HepG2 (cell line): ENCODE results near the gene TTC8. TPM values are rescaled to one million over a fixed set of nuclear protein-coding genes. Genes with fewer than 3 reads are reported as not detected.

Source experiments
- ARNT ChIP-seq: fragments of 450-650 bp; IDR thresholded peaks from 2 replicates; pipeline ENCODE4 v1.6.1; 2017
- ETV5 ChIP-seq: IDR thresholded peaks from 2 replicates; pipeline ENCODE4 v1.6.1; 2018; ENCODE audit warnings: missing biosample characterization, missing genetic modification reagents, inconsistent platforms, borderline replicate concordance
- GTF2F1 ChIP-seq: fragments of 150-350 bp; IDR thresholded peaks from 2 replicates; pipeline ENCODE4 v1.6.1; 2014; ENCODE audit warnings: low read length
- HOXD1 ChIP-seq: sonication (generic); formaldehyde crosslinking; IDR thresholded peaks from 2 replicates; pipeline ENCODE4 v1.5.0; 2020; ENCODE audit warnings: missing genetic modification reagents
- KAT2B ChIP-seq: fragments of 150-350 bp; IDR thresholded peaks from 2 replicates; pipeline ENCODE4 v1.6.1; 2014; ENCODE audit warnings: low read depth, low read length, borderline replicate concordance
- KDM5B ChIP-seq: sonication (generic); formaldehyde crosslinking; IDR thresholded peaks from 2 replicates; pipeline ENCODE4 v1.4.0; 2020; ENCODE audit warnings: missing genetic modification reagents, mild to moderate bottlenecking, borderline replicate concordance
- KLF16 ChIP-seq, 2 experiments: sonication (generic) in 1 of 2; formaldehyde crosslinking in 1 of 2; IDR thresholded peaks; 2 replicates each; pipeline versions ENCODE4 v1.6.1 to v1.8.0; 2016 to 2023; ENCODE audit warnings: missing genetic modification reagents in 2 of 2, missing compliant biosample characterization in 1 of 2
- MED1 ChIP-seq: sonication (generic); formaldehyde crosslinking; IDR thresholded peaks from 2 replicates; pipeline ENCODE4 v1.4.0; 2020; ENCODE audit warnings: missing genetic modification reagents
- MTF2 ChIP-seq: sonication (generic); formaldehyde crosslinking; IDR thresholded peaks from 2 replicates; pipeline ENCODE4 v1.5.0; 2020; ENCODE audit warnings: missing genetic modification reagents, borderline replicate concordance
- NFKB2 ChIP-seq: sonication (generic); formaldehyde crosslinking; IDR thresholded peaks from 2 replicates; pipeline ENCODE4 v1.4.0; 2020; ENCODE audit warnings: missing genetic modification reagents, borderline replicate concordance
- PLRG1 ChIP-seq: fragments of 450-650 bp; conservative IDR thresholded peaks from 2 replicates; pipeline ENCODE4 v1.6.1; 2016
- YY1 ChIP-seq: IDR thresholded peaks from 2 replicates; pipeline ENCODE4 v1.6.1; 2011; ENCODE audit warnings: low read length, low read depth, moderate library complexity, mild to moderate bottlenecking; ENCODE audit not compliant: insufficient read depth, insufficient replicate concordance
- ZNF292 ChIP-seq: sonication (generic); formaldehyde crosslinking; IDR thresholded peaks from 2 replicates; pipeline ENCODE4 v1.8.1; 2022; ENCODE audit warnings: mild to moderate bottlenecking, low read depth, missing genetic modification reagents, borderline replicate concordance
- ZNF317 ChIP-seq: sonication (generic); formaldehyde crosslinking; IDR thresholded peaks from 2 replicates; pipeline ENCODE4 v1.5.0; 2020; ENCODE audit warnings: mild to moderate bottlenecking, missing genetic modification reagents
- ZNF451 ChIP-seq: sonication (generic); formaldehyde crosslinking; IDR thresholded peaks from 2 replicates; pipeline ENCODE4 v1.5.0; 2020; ENCODE audit warnings: mild to moderate bottlenecking, missing genetic modification reagents
- ZNF546 ChIP-seq: sonication (generic); formaldehyde crosslinking; conservative IDR thresholded peaks from 2 replicates; pipeline ENCODE4 v1.8.1; 2023; ENCODE audit warnings: mild to moderate bottlenecking, missing genetic modification reagents
- ZNF850 ChIP-seq: sonication (generic); formaldehyde crosslinking; conservative IDR thresholded peaks from 2 replicates; pipeline ENCODE4 v1.9.0; 2021; ENCODE audit warnings: mild to moderate bottlenecking, missing genetic modification reagents
- ZSCAN30 ChIP-seq: sonication (generic); formaldehyde crosslinking; IDR thresholded peaks from 2 replicates; pipeline ENCODE4 v1.5.0; 2020; ENCODE audit warnings: mild to moderate bottlenecking, missing genetic modification reagents
- ZZZ3 ChIP-seq: sonication (generic); formaldehyde crosslinking; IDR thresholded peaks from 2 replicates; pipeline ENCODE4 v1.4.0; 2020; ENCODE audit warnings: missing genetic modification reagents, mild to moderate bottlenecking, borderline replicate concordance
- polyA plus RNA-seq, 8 experiments: library from polyadenylated mRNA; depleted of rRNA in 3 of 8; stranded (reverse) in 7 of 8; unstranded in 1 of 8; fragments of >200 nt; fragmentation: Illumina TruSeq in 4 of 8; extraction: Trizol in 4 of 8; gene quantifications; 2 replicates each; pipeline versions ENCODE4 v1.2.1 to v1.2.3, GENCODE V29; 2011 to 2016; ENCODE audit warnings: low read depth in 4 of 8, missing spikeins in 1 of 8, mixed read lengths in 1 of 8; ENCODE audit not compliant: insufficient read depth in 1 of 8
- total RNA-seq, 5 experiments: library from RNA; depleted of rRNA; stranded (reverse); fragments of >200 nt; fragmentation: Illumina TruSeq; extraction: Trizol; gene quantifications; 2 replicates each; pipeline ENCODE4 v1.2.3, GENCODE V29; 2016; ENCODE audit warnings: low read depth in 1 of 5
- TF ChIP-seq, protein P1 (sequence below): fragments of 450-650 bp; IDR thresholded peaks from 2 replicates; pipeline ENCODE4 v1.6.1; 2016
- TF ChIP-seq, protein P2 (sequence below): sonication (generic); formaldehyde crosslinking; IDR thresholded peaks from 2 replicates; pipeline ENCODE4 v1.4.0; 2020; ENCODE audit warnings: missing genetic modification reagents; ENCODE audit errors: not compliant biosample characterization
- TF ChIP-seq, protein P3 (sequence below): sonication (generic); formaldehyde crosslinking; IDR thresholded peaks from 2 replicates; pipeline ENCODE4 v1.8.0; 2022; ENCODE audit warnings: missing genetic modification reagents, mild to moderate bottlenecking, inconsistent platforms, borderline replicate concordance
- TF ChIP-seq, protein P4 (sequence below): sonication (generic); formaldehyde crosslinking; IDR thresholded peaks from 2 replicates; pipeline ENCODE4 v1.9.0; 2022; ENCODE audit warnings: missing genetic modification reagents, mild to moderate bottlenecking, borderline replicate concordance

The TTC8 gene
- total and polyA plus RNA-seq, 2 of the 13 experiments (the other 11 are each of a cell fraction or from before 2014, with no cell fraction given) = 13.8 to 15.2 TPM

DNA sequence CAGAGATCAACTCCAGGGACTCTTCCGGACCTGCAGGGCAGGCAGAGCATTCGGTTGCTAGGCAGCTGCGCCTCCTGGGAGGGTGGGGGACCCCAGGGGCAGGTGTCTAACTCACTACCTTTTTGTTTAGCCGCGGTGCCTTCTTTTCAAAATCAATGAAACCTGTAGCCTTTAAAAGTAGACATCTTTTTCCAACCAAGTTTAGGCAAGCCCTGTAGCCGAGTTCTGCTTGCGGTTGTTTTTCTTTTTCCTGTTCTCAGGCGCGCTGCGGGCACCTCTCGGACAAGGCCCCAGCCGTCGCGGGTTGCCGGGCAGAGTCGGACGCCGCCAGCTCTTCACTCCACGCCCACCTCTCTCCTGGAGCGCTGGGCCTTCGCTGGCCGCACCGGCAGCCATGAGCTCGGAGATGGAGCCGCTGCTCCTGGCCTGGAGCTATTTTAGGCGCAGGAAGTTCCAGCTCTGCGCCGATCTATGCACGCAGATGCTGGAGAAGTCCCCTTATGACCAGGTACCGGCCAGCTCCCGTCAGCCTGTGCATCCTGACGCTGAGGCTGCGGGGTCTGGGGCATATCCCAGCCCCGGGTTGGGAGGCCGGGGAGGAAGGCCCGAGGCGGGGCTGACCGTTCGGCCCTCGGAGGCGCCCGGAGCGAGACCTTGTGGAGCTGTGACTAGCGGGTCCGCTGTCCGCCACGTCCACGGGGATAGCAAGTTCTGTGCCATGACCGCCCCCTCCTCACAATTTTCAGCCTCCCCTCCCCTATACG, at the start of gene TTC8 (continued):
- TF ChIP-seq, protein P1, sequence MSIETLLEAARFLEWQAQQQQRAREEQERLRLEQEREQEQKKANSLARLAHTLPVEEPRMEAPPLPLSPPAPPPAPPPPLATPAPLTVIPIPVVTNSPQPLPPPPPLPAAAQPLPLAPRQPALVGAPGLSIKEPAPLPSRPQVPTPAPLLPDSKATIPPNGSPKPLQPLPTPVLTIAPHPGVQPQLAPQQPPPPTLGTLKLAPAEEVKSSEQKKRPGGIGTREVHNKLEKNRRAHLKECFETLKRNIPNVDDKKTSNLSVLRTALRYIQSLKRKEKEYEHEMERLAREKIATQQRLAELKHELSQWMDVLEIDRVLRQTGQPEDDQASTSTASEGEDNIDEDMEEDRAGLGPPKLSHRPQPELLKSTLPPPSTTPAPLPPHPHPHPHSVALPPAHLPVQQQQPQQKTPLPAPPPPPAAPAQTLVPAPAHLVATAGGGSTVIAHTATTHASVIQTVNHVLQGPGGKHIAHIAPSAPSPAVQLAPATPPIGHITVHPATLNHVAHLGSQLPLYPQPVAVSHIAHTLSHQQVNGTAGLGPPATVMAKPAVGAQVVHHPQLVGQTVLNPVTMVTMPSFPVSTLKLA = no peak
- TF ChIP-seq MED1 (CRISPR knock-in tag) = peak; percentile 57
- TF ChIP-seq, protein P2, sequence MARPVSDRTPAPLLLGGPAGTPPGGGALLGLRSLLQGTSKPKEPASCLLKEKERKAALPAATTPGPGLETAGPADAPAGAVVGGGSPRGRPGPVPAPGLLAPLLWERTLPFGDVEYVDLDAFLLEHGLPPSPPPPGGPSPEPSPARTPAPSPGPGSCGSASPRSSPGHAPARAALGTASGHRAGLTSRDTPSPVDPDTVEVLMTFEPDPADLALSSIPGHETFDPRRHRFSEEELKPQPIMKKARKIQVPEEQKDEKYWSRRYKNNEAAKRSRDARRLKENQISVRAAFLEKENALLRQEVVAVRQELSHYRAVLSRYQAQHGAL (CRISPR knock-in tag) = peak; percentile 82
- TF ChIP-seq PLRG1 = no peak
- peak; percentile 93; the same call in 1 of the 2 replicates for TF ChIP-seq KDM5B (CRISPR knock-in tag)
- TF ChIP-seq KLF16 (CRISPR knock-in tag; IDR thresholded peaks at IDR 0.05) = peak in 1 of 2 experiments; percentile 85; a peak in 2 of 4 replicates
- TF ChIP-seq ARNT = no peak
- TF ChIP-seq ZNF850 (CRISPR knock-in tag) = no peak
- TF ChIP-seq, protein P3, sequence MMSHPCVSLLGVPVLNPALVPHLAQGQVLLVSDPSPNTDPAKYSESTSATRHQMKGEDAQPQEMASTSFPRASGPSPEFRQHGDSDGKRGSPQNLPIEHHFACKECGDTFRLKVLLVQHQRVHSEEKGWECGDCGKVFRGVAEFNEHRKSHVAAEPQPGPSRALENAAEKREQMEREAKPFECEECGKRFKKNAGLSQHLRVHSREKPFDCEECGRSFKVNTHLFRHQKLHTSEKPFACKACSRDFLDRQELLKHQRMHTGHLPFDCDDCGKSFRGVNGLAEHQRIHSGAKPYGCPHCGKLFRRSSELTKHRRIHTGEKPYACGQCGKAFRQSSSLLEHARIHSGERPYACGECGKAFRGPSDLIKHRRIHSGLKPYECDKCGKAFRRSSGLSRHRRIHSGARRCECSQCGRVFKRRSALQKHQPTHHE (CRISPR knock-in tag) = peak; percentile 78; the same call in 1 of the 2 replicates
- TF ChIP-seq ZNF317 = 0 out of 2 replicates have a peak, but pooled peaks have one; percentile 72
- no peak; the same call in 1 of the 2 replicates for TF ChIP-seq MTF2 (CRISPR knock-in tag)
- no peak for TF ChIP-seq ZSCAN30 (CRISPR knock-in tag)
- TF ChIP-seq ETV5 (CRISPR knock-in tag) = no peak; the same call in 1 of the 2 replicates
- peak; percentile 95 for TF ChIP-seq ZNF451 (CRISPR knock-in tag)
- peak; percentile 84 for TF ChIP-seq YY1
- peak; percentile 18 for TF ChIP-seq ZNF292 (CRISPR knock-in tag)
- no peak for TF ChIP-seq ZNF546 (CRISPR knock-in tag)
- TF ChIP-seq HOXD1 (CRISPR knock-in tag) = peak; percentile 52; the same call in 1 of the 2 replicates
- TF ChIP-seq KAT2B = no peak
- TF ChIP-seq NFKB2 (CRISPR knock-in tag) = peak; percentile 97; the same call in 1 of the 2 replicates
- TF ChIP-seq GTF2F1 = no peak
- no peak; the same call in 1 of the 2 replicates for TF ChIP-seq ZZZ3
- TF ChIP-seq, protein P4, sequence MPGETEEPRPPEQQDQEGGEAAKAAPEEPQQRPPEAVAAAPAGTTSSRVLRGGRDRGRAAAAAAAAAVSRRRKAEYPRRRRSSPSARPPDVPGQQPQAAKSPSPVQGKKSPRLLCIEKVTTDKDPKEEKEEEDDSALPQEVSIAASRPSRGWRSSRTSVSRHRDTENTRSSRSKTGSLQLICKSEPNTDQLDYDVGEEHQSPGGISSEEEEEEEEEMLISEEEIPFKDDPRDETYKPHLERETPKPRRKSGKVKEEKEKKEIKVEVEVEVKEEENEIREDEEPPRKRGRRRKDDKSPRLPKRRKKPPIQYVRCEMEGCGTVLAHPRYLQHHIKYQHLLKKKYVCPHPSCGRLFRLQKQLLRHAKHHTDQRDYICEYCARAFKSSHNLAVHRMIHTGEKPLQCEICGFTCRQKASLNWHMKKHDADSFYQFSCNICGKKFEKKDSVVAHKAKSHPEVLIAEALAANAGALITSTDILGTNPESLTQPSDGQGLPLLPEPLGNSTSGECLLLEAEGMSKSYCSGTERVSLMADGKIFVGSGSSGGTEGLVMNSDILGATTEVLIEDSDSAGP = peak; percentile 88; the same call in 1 of the 2 replicates
